HepG2 (cell line): ENCODE measurements around the gene WSB1. TPM values are rescaled to one million over a fixed set of nuclear protein-coding genes. Genes with fewer than 3 reads are reported as not detected.
A peak's percentile ranks its signal among the peaks of the same experiment; 100 is the strongest.

Source experiments
- ATAC-seq: fragments of 200-7000 bp; cut with Tn5 transposase; 3 replicates; pipeline ENCODE4 v1.9.1; 2020; ENCODE audit warnings: mild to moderate bottlenecking, moderate library complexity
- BruUV-seq: library from RNA; stranded (reverse); fragments of 400-500 nt; replicated peaks from 2 replicates; lab custom pipeline; 2021; lab: Mats Ljungman, UMichigan
- CTCF ChIA-PET: fragments of 300-600 bp; formaldehyde crosslinking; extraction: SDS; loops from one replicate; lab custom pipeline; 2021; ENCODE audit warnings: low total read pairs, inconsistent platforms, low intra/inter-chr PET ratio; lab: Yijun Ruan, JAX
- POLR2A ChIA-PET: fragments of 350-600 bp; sonication (Branson Sonifier 250); formaldehyde crosslinking; loops from one replicate; lab custom pipeline; 2020; ENCODE audit warnings: antibody characterized with exemption, inconsistent platforms; lab: Yijun Ruan, JAX
- DNase-seq: peaks from one replicate; pipeline ENCODE4 v3.0.0-alpha.2; 2015; ENCODE audit warnings: low spot score
- FAIRE-seq: peaks from 3 replicates; lab custom pipeline; 2011; peaks lifted over from hg19 to GRCh38; lab: Jason Lieb, UNC
- H2AFZ ChIP-seq: one replicate; pipeline ENCODE4 v1.6.1; 2011; ENCODE audit warnings: low read length, inconsistent platforms
- H3K27ac ChIP-seq: fragments of 300-600 bp; 3 replicates; pipeline ENCODE4 v1.8.0; 2011; ENCODE audit warnings: mixed run types, mild to moderate bottlenecking, mixed read lengths, low read length, inconsistent platforms; ENCODE audit not compliant: insufficient read depth; ENCODE audit errors: extremely low read length
- H3K27me3 ChIP-seq, 2 experiments: fragments of 200-600 bp in 1 of 2; 2 replicates in 1 of 2; 3 replicates in 1 of 2; pipeline versions ENCODE4 v1.6.0 to v1.8.0; 2011; ENCODE audit warnings: low read length in 2 of 2, mild to moderate bottlenecking in 2 of 2, moderate library complexity in 2 of 2, inconsistent platforms in 1 of 2; ENCODE audit not compliant: insufficient read depth in 2 of 2, control insufficient read depth in 1 of 2
- H3K36me3 ChIP-seq, 2 experiments: fragments of 200-600 bp in 1 of 2; replicated peaks in 1 of 2; 2 replicates in 1 of 2; 3 replicates in 1 of 2; pipeline versions ENCODE4 v1.5.1 to v1.8.0; 2011; ENCODE audit warnings: low read length in 2 of 2, inconsistent platforms in 1 of 2; ENCODE audit not compliant: insufficient read depth in 2 of 2, control insufficient read depth in 1 of 2
- H3K4me1 ChIP-seq: 2 replicates; pipeline ENCODE4 v1.5.1; 2012; ENCODE audit warnings: low read length, inconsistent platforms; ENCODE audit not compliant: insufficient read depth
- H3K4me2 ChIP-seq: 2 replicates; pipeline ENCODE4 v1.6.0; 2011; ENCODE audit warnings: low read depth, low read length, inconsistent platforms
- H3K4me3 ChIP-seq, 3 experiments: fragments of 200-600 bp in 1 of 3; sonication (generic), shearing (Covaris generic) in 1 of 3; replicated peaks in 1 of 3; 2 replicates each; pipeline ENCODE4 v1.5.1; 2011 to 2016; ENCODE audit warnings: low read length in 3 of 3, inconsistent platforms in 2 of 3, low read depth in 2 of 3, mild to moderate bottlenecking in 2 of 3, control low read depth in 1 of 3, mixed read lengths in 1 of 3; ENCODE audit not compliant: insufficient read depth in 1 of 3
- H3K79me2 ChIP-seq: one replicate; pipeline ENCODE4 v1.6.1; 2011; ENCODE audit warnings: low read length, inconsistent platforms; ENCODE audit not compliant: insufficient read depth
- H3K9ac ChIP-seq: 2 replicates; pipeline ENCODE4 v1.6.0; 2011; ENCODE audit warnings: mild to moderate bottlenecking, low read depth, low read length, inconsistent platforms; ENCODE audit not compliant: insufficient read depth
- H3K9me3 ChIP-seq: 2 replicates; pipeline ENCODE4 v1.5.1; 2012; ENCODE audit warnings: mild to moderate bottlenecking, low read length
- H4K20me1 ChIP-seq: 2 replicates; pipeline ENCODE4 v1.6.0; 2011; ENCODE audit warnings: inconsistent platforms, mild to moderate bottlenecking, low read length, moderate library complexity; ENCODE audit not compliant: insufficient read depth
- AHR ChIP-seq: IDR thresholded peaks from 2 replicates; pipeline ENCODE4 v1.6.1; 2018; ENCODE audit warnings: missing genetic modification reagents, missing compliant biosample characterization
- HOXA9 ChIP-seq: sonication (generic); formaldehyde crosslinking; IDR thresholded peaks from 2 replicates; pipeline ENCODE4 v1.8.1; 2022; ENCODE audit warnings: missing genetic modification reagents, mild to moderate bottlenecking, moderate library complexity, borderline replicate concordance
- IRF2 ChIP-seq: IDR thresholded peaks from 2 replicates; pipeline ENCODE4 v1.6.1; 2018; ENCODE audit warnings: missing genetic modification reagents, missing compliant biosample characterization
- KAT8 ChIP-seq: IDR thresholded peaks from 2 replicates; pipeline ENCODE4 v1.6.1; 2016; ENCODE audit warnings: missing genetic modification reagents, missing compliant biosample characterization
- LCORL ChIP-seq, 2 experiments: fragments of 450-650 bp in 1 of 2; sonication (generic) in 1 of 2; formaldehyde crosslinking in 1 of 2; IDR thresholded peaks; 2 replicates each; pipeline versions ENCODE4 v1.5.0 to v1.6.1; 2017 to 2020; ENCODE audit warnings: antibody characterized with exemption in 1 of 2, missing genetic modification reagents in 1 of 2
- MXD4 ChIP-seq: IDR thresholded peaks from 2 replicates; pipeline ENCODE4 v1.6.1; 2016; ENCODE audit warnings: mild to moderate bottlenecking, missing biosample characterization, missing genetic modification reagents
- RAD21 ChIP-seq: fragments of 450-650 bp; formaldehyde crosslinking; IDR thresholded peaks from 2 replicates; pipeline ENCODE4 v1.5.0; 2020; ENCODE audit warnings: mild to moderate bottlenecking
- RFXANK ChIP-seq: IDR thresholded peaks from 2 replicates; pipeline ENCODE4 v1.6.1; 2016
- TBP ChIP-seq: sonication (generic); formaldehyde crosslinking; IDR thresholded peaks from 2 replicates; pipeline ENCODE4 v1.5.0; 2020; ENCODE audit warnings: missing genetic modification reagents
- UBTF ChIP-seq: sonication (generic); formaldehyde crosslinking; IDR thresholded peaks from 2 replicates; pipeline ENCODE4 v1.4.0; 2020; ENCODE audit warnings: mild to moderate bottlenecking, missing genetic modification reagents
- ZBTB25 ChIP-seq: IDR thresholded peaks from 2 replicates; pipeline ENCODE4 v1.6.1; 2018; ENCODE audit warnings: missing genetic modification reagents
- ZFYVE20 ChIP-seq: sonication (generic); formaldehyde crosslinking; IDR thresholded peaks from 2 replicates; pipeline ENCODE4 v1.8.0; 2023; ENCODE audit warnings: low read depth, mild to moderate bottlenecking, moderate library complexity, missing genetic modification reagents, borderline replicate concordance
- ZKSCAN8 ChIP-seq: IDR thresholded peaks from 2 replicates; pipeline ENCODE4 v1.6.1; 2016; ENCODE audit warnings: borderline replicate concordance, missing genetic modification reagents, missing compliant biosample characterization
- ZNF569 ChIP-seq: sonication (generic); formaldehyde crosslinking; IDR thresholded peaks from 2 replicates; pipeline ENCODE4 v1.5.0; 2020; ENCODE audit warnings: mild to moderate bottlenecking, missing genetic modification reagents, moderate library complexity, borderline replicate concordance
- ZSCAN9 ChIP-seq: IDR thresholded peaks from 2 replicates; pipeline ENCODE4 v1.6.1; 2016; ENCODE audit warnings: borderline replicate concordance
- WGBS: methylation state at CpG from one replicate; pipeline ENCODE4 v1.1.6; 2017; ENCODE audit warnings: low lambda C conversion rate; 5-methylcytosine and 5-hydroxymethylcytosine counted together
- in situ Hi-C: cut with HindIII; loops from 2 replicates; pipeline ENCODE4 v1.10.0; 2017; ENCODE audit warnings: low pct_unique_long_range_greater_than_20kb; ENCODE audit not compliant: extremely low pct_ligation_motif_present
- intact Hi-C: fragments of 100-400 bp; cut with micrococcal nuclease; formaldehyde crosslinking; loops from one replicate; pipeline ENCODE4 v1.10.0; 2022; ENCODE audit not compliant: unreplicated experiment
- polyA plus RNA-seq, 8 experiments: library from polyadenylated mRNA; depleted of rRNA in 3 of 8; stranded (reverse) in 7 of 8; unstranded in 1 of 8; fragments of >200 nt; fragmentation: Illumina TruSeq in 4 of 8; extraction: Trizol in 4 of 8; gene quantifications; 2 replicates each; pipeline versions ENCODE4 v1.2.1 to v1.2.3, GENCODE V29; 2011 to 2016; ENCODE audit warnings: low read depth in 4 of 8, missing spikeins in 1 of 8, mixed read lengths in 1 of 8; ENCODE audit not compliant: insufficient read depth in 1 of 8
- total RNA-seq, 5 experiments: library from RNA; depleted of rRNA; stranded (reverse); fragments of >200 nt; fragmentation: Illumina TruSeq; extraction: Trizol; gene quantifications; 2 replicates each; pipeline ENCODE4 v1.2.3, GENCODE V29; 2016; ENCODE audit warnings: low read depth in 1 of 5

WSB1 gene
- total and polyA plus RNA-seq, 2 of the 13 experiments (the other 11 are each of a cell fraction or from before 2014, with no cell fraction given) = 81.3 to 294 TPM

GRCh38 chr17:27322026-27322425, 28.1 kb downstream of the WSB1 start:
- POLR2A ChIA-PET = interaction anchor here (4.2 kb wide), 1 partner anchor 28 kb away, joined by 20 read pairs; the partner anchor contains the start of gene WSB1
- no peak for DNase-seq
- H3K27ac ChIP-seq = no peak overlapping the region
- 33% methylated on average over 1 of the region's 1 CpG for WGBS
- H3K9ac ChIP-seq = no peak overlapping the region
- TF ChIP-seq MXD4 = no peak
- no peak for TF ChIP-seq RAD21 (CRISPR knock-in tag)
- TF ChIP-seq ZBTB25 (CRISPR knock-in tag) = no peak
- no peak for TF ChIP-seq ZKSCAN8 (CRISPR knock-in tag)
- TF ChIP-seq ZNF569 = no peak
- TF ChIP-seq HOXA9 (CRISPR knock-in tag) = no peak
- no peak for TF ChIP-seq ZSCAN9 (CRISPR knock-in tag)
- no peak for TF ChIP-seq RFXANK (CRISPR knock-in tag)
- no peak for TF ChIP-seq TBP
- no peak for TF ChIP-seq LCORL (IDR thresholded peaks at IDR 0.05)
- no peak for TF ChIP-seq LCORL (CRISPR knock-in tag; IDR thresholded peaks at IDR 0.05)
- no peak for TF ChIP-seq ZFYVE20 (CRISPR knock-in tag)
- no peak for TF ChIP-seq AHR (CRISPR knock-in tag)
- no peak for TF ChIP-seq UBTF
- no peak for TF ChIP-seq IRF2 (CRISPR knock-in tag)
- no peak for TF ChIP-seq KAT8 (CRISPR knock-in tag)
- TF ChIP-seq, all 625 proteins: peak for 0
- Histone ChIP-seq H3K4me2 (no peak overlapping the region), H3K9me3 (no peaks in the 10 kb centered on the region), H2AFZ (no peak overlapping the region), H3K27me3 (no peaks in the 10 kb centered on the region), H3K79me2 (no peaks in the 10 kb centered on the region), H3K4me3 (no peak overlapping the region), H3K36me3 (0 out of 5 replicates have a peak, but pooled peaks cover under 1 to 4% of the 10 kb centered on the region in 2 experiments), H4K20me1 (no peaks in the 10 kb centered on the region), H3K4me1 (peaks cover 48% of the 10 kb centered on the region)
- intact Hi-C loops (no loop called here), in situ Hi-C loops (no loop called here)
- CTCF ChIA-PET = no interaction called here
- no peak for FAIRE-seq
- BruUV-seq = no TSS peak
- 0 out of 3 replicates have a peak, but pooled peaks have one; percentile 7 for ATAC-seq
